GM21381 (cell line): ENCODE measurements around the gene TGFBR2.
"Not testable (repeated sequence)": the region's sequence is repeated elsewhere in the genome, so short reads cannot be mapped to it uniquely, and the experiment has no call there.

Source experiments
- ATAC-seq: cut with Tn5 transposase; IDR thresholded peaks from one replicate; pipeline ENCODE4 v1.9.1; 2021; ENCODE audit warnings: mild to moderate bottlenecking, moderate library complexity; ENCODE audit not compliant: unreplicated experiment

Gene TGFBR2

DNA sequence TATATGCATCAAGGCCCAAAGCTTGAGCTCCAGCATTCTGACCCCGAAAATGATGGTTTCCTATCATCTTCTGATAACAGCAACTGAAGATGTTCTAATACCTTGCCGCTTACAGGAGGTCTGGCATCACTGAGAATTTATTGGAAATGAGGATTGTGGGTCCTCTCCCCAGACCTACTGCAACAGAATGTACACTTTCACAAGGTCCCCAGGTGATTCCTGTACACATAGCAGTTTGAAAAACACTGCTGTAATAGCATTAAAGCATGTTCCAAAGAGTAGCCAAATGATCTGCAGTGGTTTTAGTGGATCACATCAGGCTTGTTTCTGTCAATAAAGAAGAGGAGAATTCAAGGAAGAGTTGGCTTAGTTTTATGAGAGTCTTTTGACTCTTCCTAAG lies 11.3 kb downstream of the TGFBR2 start:
- ATAC-seq: no peak

DNA sequence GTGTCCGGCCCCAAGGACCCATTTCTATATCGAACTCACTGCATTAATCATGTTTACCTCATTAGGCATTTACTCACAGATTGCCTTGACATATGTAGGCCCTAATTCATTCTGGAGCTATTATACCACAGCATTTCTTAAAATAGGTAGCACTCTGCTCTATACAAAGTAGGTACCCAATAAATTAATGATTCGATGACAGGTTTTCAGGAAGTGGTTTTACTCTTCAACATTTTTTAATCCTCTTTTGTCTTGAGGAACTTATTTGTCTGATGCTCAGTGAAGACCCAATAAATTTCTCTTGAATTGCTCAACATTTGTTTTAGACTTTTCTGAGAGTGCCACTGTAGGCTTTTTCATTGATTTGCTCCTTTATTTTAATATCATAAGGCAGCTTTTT lies 12.1 kb downstream of the TGFBR2 start:
- ATAC-seq: no peak

DNA sequence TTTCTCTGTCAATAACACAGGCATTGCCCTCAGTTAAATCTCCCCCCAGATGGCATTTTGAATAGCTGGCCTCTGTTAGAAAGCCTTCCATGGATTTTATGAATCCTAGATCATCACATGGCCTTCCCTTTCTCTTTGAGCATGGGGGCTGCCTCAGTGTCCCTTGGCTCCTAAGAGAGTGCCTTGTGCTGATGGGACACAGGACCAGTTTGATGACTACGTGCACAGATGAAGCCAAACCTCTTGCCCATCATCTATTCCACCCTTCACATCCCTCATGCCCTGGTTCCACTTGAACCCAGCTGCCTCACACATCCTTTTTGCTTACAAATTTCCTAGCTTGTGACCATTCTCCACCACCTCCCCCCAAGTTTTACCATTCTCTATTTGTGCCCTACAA lies 12.9 kb downstream of the TGFBR2 start:
- no peak for ATAC-seq

DNA sequence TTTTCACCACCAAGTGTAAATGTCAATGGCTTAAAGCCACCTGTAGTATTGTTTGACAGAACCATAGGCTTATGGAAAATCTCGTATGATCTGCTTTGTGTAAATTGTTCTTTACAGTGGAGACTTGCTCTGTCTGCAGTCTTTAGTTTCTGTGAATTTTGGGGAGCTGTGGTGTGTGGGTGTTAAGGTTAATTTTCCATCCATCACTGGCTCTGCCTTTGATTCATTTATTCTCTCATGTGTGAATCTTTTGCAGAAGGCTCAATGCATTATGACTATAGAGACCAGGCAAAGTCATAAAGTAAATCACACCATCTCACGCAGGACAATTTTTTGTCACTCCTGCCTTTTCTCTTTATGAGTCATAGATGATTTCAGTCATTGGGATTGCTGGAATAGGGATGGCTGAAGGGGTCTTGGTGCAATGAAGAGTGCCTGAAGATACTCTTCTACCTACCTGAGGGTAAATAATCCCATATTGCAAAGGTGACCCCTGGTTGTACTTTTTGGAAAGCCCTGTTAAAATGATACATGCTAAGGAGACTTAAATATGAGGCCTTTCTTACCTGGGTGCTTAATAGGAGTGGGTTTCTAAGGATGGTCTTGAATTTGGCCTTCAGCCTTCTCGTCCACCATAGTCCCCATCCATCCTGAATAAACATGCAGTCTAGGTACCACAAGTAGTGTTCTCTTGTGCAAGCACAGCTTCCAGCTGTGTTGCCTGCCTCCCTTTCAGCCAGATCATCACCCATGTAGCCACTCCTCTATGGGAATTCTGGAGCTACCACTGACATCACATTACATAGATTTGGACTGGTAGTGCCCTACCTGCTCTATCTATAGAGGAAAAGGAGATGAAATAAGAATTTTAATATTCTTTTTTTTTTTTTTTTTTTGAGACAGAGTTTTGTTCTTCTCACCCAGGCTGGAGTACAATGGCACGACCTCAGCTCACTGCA lies 14.3 kb downstream of the TGFBR2 start:
- ATAC-seq: no peak

DNA sequence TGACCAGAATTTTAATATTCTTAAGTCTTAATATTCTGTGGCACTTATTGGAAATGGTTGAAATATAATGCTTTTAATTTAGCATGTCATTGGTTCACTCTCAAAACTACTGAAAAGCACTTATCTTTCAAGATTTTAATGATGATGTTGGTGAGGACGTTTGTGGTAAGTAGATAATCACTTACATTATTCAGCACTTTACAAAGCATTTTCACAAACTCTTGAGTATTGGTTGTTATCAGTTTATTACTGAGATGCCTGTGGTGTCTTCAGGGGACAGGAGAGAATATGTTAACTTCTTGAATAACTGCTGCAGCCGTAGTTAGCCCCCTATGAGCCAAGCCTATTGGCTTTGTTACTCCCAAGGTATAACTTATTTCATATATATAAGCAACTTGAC lies 15.2 kb downstream of the TGFBR2 start:
- no peak for ATAC-seq

DNA sequence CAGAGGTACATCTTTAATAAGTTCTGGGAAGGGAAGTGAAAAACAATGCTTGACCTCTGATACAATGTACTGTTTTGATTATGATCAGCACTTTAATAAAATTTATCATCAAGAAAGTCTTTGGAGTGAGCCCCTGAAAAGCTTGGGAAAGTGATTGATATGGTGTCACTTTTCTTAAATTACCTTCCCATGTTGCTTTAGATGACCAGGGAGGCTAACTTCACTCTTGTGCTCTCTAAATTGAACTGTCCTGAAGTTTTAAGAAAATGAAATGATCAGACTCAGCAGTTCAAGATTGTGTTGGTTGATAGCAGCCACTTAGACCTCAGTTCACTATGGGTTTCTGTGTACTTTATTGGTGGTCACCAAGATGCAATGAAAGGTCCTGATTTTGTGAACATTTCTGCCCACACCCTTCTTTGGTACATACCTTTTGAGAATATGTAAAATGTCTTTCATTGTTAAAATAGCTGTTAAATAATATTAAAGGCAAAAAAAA lies 15.7 kb downstream of the TGFBR2 start:
- ATAC-seq: no peak

DNA sequence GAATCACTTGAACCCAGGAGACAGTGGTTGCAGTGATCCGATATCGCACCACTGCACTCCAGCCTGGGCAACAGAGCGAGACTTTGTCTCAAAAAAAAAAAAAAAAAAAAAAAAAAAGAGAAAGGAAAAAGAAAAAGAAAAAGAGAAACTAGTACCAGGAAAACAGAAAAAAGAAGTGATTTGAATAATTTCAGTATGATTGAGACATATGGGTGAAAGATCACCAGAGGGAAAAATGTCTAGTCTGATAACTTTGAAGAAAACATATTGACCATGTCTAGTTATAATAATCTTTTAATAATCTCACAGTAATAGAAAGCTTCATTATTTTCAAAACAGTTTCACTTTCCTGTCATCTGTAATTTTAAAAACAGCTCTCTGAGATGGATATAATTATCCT lies 16.4 kb downstream of the TGFBR2 start:
- ATAC-seq: no peak

DNA sequence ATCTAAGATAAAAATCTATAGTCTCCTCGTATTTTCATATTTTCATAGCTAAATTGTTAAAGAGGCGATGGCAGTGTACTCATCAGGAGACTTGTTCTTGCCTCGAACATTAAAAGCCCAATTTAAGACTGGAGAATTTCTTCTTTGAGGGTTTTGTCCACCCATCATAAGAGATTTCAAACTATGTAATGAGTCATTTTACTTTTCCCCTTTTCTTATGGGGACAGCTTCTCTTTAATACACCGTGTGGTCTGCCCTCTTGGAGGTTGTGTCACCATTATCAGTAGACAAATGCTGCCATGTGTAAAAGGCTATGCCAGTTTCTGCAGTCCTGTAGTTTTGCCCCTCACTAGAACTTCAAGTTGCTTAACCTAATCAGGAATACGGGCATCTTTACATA lies 16.9 kb downstream of the TGFBR2 start:
- ATAC-seq: no peak

DNA sequence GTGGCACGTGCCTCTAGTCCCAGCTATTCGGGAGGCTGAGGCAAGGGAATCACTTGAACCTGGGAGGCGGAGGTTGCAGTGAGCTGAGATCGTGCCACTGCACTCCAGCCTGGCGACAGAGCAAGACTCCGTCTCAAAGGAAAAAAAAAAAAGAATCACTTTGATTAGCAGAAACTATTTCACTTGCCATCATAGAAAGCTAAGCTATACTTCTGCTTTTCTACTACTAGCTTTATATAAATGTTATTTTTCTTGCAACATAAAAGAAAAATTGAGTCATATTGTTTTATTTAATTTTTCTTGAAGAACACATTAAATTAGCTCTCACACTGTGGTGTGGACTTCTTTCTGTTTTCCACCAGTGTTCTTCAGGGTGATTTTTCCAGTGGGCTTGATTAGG lies 18.1 kb downstream of the TGFBR2 start:
- ATAC-seq: not testable (repeated sequence)

DNA sequence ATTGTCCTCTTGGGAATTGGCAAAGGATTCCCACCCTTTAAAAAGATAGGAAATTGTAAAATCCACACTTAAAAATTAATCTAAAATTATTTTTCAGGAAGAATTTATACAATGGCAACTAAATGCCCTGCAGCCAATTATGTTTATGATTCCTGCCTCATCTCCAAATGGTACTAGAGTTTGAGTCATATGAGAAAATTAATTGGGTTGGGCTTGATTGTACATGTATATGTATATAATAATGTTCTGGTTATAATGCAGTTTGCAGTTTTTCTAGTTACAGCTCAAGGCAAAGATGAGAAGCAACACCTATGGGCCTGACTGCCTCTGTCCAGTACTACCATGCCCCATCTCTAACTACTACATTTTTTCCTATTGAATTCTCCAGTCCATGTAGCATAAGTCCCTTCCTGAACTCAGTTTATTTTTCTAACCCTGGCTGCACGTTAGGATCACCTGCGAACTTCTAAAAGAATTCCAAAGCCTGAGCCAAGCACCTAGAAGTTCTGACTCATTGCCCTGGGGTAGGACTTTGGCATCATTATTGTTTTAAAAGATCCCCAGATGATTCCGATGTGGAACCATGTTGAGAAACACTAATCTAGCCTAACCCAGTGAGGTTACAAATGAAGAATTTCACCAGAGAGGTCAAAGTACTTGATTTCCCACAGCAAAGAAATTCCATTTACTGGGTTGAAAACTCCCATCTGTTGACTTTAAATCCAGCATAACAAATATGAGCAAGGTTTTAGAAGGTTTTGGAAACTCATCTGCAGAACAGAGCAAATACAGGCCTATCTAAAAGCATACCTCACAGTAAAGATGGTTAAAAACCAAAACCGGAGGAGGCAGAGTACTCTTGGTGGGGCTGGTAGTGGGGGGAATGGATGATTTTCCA lies 19.4 kb downstream of the TGFBR2 start:
- ATAC-seq: no peak

DNA sequence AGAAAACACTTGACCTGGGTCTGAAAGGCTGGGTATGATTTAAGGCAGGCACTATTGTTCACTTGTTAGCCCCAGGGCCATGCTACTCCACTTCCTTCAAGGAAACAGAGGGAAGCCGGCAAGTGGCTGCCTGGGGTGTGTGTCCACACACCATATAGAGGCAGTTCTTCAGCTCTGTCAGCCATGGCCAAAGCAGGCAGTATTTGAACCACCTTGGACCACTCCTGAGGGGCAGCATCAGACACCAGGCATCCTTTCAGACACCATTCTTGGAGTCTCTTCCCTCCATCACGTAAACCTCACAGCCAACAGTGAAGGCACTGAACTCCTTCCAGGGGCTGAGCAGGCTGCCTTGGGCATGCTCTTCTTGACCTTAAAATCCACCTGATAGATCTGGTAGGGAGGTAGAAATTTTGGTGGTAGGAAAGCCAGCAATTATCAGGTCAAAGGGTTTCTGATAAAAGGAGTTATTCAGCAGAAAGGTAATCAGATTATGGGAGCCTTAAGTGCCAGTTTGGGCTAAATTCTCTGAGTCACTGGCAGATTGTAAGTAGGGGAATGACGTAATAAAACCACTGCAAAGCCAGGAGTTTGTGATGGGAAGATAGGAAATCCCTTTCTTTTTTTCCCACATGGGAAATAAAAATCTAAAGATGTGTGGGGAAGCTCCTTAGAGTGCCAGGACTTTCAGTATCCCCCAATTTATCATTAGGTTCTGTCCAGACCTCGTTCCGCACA lies 20.2 kb downstream of the TGFBR2 start:
- no peak for ATAC-seq

DNA sequence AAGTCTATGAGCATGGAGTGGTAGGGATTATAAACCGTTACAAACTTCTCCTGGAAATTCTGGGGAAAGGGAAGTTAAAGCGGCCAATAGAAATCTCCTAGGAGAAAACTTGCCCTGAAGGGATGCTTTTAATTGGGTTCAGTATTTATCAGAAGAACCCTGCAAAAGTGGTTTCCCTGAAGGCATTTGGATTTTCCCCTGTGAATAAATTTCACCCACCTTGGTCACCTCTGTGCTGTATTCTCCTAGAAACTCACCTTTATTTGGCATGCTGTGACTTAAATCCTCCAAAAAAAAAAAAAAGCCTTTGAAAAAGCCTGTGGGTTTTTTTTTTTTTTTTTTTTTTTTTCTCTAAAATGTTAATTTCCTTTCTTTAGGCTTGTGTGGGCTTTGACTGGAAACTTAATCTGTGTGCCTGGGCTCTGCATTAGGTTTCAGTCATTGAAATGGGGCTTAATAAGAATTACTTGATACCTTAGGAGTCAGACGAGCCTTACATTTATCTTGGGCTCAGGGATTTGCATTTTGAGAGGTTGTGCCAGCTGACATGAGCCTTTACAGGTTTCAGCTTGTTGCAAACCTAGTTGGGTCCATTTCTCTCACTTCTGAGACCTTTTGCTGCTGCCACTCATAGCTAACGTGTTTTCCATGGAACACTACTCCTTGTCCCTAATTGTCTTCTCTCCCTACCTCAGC lies 22.0 kb downstream of the TGFBR2 start:
- ATAC-seq: no peak

DNA sequence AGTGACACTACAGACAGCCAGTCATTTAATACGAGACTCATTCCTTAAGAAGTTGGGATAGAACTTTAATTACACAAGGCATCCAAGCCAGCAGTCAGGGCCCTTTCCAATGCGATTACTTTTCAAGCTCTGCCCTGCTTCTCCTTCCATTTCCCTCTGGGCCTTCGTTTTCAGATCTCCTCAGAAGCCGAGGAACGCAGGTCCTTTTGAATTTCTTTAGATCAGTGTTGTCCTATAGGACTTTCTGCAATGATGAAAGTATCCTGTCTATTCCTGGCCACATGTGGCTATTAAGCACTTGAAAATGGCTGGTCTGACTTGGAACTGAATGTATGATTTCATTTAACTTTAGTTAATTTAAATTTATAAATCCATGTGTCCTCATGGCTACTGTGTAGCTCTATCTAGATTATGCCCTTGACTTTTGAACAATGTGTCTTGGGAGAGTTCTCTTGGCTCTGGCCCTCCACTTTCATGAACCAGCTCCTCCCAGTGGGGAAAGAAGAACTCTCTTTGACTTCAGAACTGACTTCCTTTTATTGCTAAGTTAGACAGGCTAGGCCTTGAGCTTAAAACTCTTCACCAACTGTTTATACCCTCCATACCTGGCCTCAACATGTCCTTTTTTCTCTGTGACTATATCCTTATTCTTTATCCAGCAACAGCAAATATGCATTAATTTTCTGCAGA lies 22.6 kb downstream of the TGFBR2 start:
- ATAC-seq: no peak

DNA sequence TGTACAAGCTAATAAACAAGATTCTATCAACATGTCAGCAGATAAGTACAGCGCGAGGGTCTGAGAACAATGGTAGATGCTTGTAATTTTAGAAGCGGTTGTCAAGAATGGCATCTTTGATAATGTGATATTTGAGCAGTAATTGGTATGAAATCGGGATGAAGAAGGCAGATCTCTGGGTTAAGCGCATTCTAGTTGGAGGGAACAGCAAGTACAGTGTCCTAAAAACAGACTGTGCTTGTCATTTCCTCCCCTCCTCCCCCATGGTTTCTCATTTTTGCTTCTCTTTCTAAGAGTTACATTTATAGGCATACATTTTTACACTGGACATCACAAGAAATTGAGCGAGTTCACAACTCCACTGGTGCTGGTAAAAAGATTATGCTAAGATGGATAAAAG lies 23.3 kb downstream of the TGFBR2 start:
- ATAC-seq: no peak

DNA sequence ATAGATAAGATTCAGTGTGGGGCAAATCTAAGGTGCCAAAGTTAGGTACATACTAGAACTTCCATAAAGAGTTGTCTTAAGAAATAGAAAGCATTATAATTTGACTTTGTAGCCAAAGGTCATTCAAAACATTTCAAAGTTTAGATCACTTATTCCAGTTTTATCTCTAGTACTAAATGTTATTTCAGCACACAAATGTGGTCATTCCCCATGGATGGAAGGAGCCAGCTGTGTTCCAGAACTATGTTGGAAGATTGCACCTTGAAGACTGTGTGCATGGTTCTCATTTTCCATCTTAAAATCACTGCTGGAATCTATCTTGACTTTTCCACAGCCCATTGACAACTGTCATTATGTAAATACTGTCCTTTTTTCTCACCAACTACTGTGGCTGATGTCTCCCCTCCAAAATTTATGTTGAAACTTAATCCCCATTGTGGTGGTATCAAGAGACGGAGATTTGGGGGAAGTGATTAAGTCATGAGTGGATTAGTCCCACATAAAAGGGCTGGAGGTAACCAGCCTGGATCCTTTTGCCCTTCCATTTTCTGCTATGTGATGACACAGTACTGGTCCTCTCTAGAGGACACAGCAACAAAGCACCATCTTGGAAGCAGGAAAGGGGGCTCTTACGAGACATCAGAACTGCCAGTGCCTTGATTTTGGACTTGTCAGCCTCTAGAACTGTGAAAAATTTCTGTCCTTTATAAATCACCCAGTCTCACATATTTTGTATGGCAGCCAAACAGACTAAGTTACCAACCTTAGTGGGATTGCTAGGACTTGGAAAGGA lies 24.0 kb downstream of the TGFBR2 start:
- ATAC-seq: no peak

DNA sequence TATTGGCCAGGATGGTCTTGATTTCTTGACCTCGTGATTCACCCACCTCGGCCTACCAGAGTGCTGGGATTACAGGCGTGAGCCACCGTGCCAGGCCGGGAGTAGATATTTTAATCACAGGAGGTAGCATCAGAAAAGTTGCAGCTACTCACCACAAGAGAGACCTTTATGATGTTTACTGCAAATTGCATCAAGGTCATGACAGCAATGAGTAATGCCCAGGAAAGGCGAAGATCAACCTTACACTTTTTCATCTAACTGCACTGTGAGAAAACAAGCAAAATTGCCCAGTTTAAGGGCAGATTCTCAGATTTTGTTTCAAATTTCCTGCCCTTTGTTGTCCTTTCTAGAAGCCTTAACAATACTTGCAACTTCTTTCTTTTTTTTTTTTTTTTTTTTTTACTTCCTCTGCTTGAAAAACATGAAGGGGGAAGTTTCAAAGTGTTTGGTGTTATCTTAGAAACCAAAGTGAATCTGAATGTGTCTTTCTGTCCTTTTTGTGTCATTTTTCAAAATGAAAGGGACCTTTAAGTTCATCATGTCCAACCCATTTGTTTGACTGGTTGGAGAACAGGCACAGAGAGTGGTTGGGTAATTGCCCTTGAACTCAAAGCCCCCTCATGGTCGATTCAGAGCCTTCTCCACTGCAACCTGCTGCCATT lies 25.0 kb downstream of the TGFBR2 start:
- ATAC-seq: peak; percentile 42

DNA sequence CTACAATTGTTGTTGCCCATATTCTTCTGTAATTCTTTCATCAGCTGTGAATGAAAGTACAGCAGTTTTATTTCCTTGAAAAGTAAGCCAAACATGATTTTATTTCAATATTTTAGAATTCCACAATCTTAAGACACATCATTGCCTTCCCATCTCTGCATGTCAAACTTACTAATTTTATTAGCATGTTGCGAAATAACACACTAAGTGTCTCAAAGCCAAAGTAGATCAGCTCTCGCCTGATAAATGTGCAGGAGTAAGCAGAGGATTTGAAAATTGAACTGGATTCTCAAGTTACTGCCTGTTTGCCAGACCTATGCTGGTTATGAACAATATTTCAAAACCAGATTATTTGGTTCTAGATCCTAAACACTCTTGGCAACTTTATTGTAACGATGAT lies 25.7 kb downstream of the TGFBR2 start:
- no peak for ATAC-seq

DNA sequence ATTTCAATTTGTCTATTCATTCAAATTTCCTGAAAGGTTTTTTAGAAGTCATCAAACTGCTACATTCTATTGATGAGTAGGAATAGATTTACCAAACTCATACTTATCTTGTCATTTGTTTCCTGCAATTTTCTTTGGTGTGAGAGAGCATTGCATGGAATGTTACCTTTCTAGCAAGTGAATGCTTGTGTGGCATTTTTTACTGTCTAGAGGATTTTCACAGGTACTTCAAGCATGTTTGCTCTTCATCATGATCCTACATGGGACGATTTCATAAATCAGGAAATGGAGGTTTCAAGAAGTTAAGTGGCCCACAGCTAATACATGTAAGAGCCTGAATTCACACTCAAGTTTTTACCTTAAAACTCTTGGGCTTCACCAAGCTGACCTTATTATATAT lies 26.1 kb downstream of the TGFBR2 start:
- ATAC-seq: no peak
